ENCODE data around the gene SMS.
"Not testable (repeated sequence)": the region's sequence is repeated elsewhere in the genome, so short reads cannot be mapped to it uniquely, and the experiment has no call there.

Gene SMS

DNA sequence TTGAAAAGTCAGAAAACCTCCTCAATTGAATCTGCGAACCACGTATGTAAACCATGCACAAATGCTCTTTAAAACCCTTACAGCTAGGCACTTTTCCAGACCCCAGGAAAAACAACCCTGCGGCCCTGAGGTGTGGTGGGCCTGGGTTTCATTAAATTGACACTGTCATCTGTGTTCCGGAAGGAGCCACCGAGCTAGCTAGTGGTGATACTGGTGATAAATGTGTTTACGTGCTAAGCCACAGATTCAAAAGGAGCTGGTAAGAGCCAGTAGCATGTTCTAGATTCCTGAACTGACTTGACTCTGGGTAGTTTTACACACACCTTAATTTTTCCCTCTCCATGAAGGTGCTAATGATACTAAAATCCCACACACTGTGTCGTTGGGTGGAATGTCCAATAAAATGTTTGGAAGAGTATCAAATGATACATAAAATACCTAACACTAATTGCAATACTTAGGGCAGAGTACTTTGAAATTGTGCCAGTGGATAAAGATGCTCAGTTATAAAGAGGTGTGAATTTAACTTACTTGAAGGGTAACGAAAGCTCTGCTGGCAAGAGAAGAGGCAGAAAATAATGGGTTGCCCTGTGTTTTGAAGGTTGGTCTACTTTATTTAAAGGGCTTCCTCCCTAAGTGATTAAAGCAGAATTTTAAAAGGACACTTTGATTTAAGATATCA, 8.5 kb downstream of the SMS start:
- no peak for DNase-seq
- in situ Hi-C loops (cut with MboI; ENCODE audit: low pct_unique_long_range_greater_than_20kb, low sequenced_read_pairs) = no loop called here

DNA sequence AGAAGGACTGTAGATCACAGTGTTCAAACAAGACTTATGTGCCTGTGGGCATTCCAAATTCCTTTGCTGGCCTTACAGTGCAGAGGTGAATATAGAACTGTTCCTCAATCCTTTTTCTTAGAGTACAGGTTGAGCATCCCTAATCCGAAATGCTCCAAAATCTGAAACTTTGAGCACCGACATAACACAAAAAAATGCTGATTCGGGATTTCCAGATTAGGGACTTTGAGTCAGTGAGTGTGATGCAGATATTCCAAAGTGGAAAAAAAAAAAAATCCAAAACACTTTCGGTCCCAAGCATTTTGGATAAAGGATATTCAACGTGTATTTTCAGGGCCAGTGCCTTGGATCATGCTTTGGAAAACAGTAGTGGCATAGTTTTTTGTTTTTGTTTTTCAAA, 9.2 kb downstream of the SMS start:
- DNase-seq = no peak
- in situ Hi-C loops (cut with MboI; ENCODE audit: low pct_unique_long_range_greater_than_20kb, low sequenced_read_pairs) = no loop called here

- in situ Hi-C loops (cut with MboI; ENCODE audit: low pct_unique_long_range_greater_than_20kb, low sequenced_read_pairs); DNase-seq: not testable (repeated sequence)
Observed at GRCh38 chrX:21950557-21950956, 10.0 kb downstream of the SMS start.

DNA sequence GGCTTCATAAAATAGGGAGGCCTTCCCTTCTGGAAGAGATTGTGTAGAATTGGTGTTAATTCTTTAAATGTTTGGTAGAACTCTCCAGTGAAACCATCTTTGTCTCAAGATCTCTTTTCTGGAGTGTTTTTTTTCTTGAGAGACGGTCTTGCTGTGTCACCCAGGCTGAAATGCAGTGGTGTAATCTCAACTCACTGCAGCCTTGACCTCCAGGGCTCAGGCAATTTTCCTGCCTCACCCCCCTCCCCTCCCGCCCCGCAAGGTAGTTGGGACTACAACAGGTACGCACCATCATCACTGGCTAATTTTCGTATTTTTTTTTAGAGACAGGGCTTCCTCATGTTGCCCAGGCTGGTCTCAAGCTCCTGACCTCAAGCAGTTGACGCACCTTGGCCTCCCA, 12.1 kb downstream of the SMS start:
- in situ Hi-C loops (cut with MboI; ENCODE audit: low pct_unique_long_range_greater_than_20kb, low sequenced_read_pairs) = no loop called here

GRCh38 chrX:21953195-21953830, 12.8 kb downstream of the SMS start:
- DNase-seq; in situ Hi-C loops (cut with MboI; ENCODE audit: low pct_unique_long_range_greater_than_20kb, low sequenced_read_pairs): not testable (repeated sequence)

More for the DNA sequence above, 12.1 kb downstream of the SMS start:
- no peak for DNase-seq

DNA sequence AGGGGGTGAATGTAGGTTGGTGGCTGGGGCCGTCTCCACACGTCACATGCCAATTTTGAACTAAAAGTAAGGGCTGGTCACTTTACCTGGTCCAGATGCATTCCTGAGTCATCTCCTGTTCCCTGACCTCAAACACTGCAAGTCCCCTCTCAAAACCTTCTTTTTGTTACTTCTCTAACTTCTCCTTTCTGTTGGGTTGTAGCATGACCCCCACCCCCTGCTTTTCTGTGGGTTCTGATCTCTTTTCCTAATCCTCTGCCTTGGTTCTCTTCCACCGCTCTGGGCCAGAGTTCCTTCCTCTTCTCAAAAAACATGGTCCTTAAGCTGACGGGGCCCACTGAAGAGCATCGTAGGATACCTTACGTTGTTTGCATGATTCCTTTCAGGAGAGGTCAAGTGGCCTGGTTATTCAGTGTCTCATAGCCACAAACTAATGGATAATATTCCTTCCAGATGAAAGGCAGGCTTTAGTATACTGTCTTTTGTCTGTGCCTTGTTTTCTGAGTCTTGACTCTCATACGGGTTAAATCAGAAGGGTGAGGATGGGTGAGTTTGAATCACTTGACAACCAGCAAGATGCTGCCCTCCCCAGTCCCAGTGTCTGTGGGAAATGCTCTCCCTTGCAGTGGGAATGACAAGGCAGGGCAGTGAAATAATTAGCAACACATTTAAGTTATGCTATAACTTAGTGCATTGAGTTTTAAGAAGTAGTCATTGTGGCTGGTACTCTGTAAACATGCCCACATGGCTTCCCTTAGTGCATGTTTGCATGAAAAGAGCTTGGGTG, 15.1 kb downstream of the SMS start:
- peak; percentile 92 for DNase-seq
- in situ Hi-C loops (cut with MboI; ENCODE audit: low pct_unique_long_range_greater_than_20kb, low sequenced_read_pairs) = no loop called here

GRCh38 chrX:21956783-21957182, 16.3 kb downstream of the SMS start:
- no peak for DNase-seq
- in situ Hi-C loops (cut with MboI; ENCODE audit: low pct_unique_long_range_greater_than_20kb, low sequenced_read_pairs) = no loop called here

GRCh38 chrX:21958187-21958586, 17.7 kb downstream of the SMS start:
- no peak for DNase-seq
- in situ Hi-C loops (cut with MboI; ENCODE audit: low pct_unique_long_range_greater_than_20kb, low sequenced_read_pairs) = no loop called here

GRCh38 chrX:21958916-21959315, 18.4 kb downstream of the SMS start:
- in situ Hi-C loops (cut with MboI; ENCODE audit: low pct_unique_long_range_greater_than_20kb, low sequenced_read_pairs) = no loop called here
- no peak for DNase-seq

DNA sequence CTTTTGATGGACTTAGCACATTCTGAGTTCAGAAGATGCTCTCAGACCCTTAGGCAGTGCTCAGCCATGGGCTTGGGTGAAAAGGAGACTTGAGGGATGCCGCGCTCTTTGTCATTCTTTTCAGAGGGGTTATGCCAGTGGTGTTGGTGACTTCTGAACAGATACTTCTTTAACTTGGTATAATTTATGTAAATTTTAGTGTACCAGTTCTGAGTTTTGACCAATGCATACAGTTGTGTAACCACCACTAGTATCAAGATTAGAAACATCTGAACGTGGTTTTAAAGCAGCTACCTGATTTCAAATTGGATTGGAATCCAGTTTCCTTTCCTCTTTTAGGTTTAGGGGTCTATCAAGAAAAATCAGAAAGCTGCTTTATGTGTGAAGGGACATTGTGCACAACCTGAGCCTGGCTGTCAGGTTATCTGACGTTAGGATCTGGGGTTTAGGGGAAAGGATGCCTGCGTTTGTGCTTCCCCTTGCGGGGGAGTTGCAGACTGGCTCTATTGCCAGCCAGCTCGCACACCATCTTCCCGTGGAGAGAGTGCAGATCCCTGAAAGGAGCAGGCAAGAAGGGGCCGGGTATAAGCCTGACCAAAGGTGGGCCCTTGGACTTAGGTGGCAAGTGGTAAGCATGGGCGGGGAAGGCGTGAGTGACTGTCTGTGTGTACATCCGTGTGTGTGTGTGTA, 19.0 kb downstream of the SMS start:
- in situ Hi-C loops (cut with MboI; ENCODE audit: low pct_unique_long_range_greater_than_20kb, low sequenced_read_pairs) = no loop called here

DNA sequence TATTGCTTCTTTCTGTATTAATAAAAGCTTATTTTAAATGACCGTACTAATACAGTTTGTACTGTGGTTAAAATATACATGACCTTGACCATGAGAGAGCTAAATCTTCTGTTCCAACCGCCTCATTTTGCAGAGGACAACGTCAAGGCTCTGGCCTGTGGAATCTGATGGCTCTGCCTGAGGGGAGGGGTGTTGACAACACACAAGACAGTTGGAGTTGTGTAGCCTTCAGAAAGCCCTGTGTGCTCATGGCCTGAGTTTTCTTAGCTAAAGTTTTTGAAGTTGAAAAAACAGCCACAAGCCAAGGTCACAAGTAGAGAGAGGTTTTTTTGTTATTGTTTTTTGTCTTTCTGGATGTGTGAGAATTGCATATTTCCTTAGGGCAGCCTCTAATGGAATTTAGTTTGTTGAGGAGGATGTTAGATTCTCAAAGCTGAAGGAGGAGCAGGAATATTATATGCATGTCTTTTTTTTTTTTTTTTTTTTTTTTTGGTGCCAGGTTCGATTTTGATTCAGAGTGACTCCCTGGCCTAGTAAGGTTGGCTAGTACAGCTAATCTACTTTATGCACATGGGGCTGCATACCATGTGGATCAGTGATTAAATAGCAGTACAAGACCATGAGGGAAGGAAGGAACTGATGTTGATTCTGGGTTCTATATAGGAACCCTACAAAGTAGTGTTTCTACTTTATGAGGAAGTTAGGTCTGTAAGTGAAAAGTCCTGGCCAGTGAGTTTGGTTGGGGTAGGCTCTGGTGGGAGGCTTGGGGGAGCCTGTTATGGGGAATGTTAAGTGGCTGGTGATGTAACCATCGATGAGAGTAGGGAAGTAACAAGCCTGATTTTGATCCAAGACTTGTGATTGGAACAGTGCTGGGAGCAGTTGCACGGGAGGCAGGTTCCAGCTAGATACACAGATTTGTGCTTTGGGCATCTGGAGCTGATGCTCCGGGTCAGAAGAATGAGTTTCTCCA, 20.3 kb downstream of the SMS start:
- peak; percentile 68 for DNase-seq
- in situ Hi-C loops (cut with MboI; ENCODE audit: low pct_unique_long_range_greater_than_20kb, low sequenced_read_pairs) = no loop called here

More for the DNA sequence above, 19.0 kb downstream of the SMS start:
- DNase-seq = peak; percentile 60

GRCh38 chrX:21962361-21962760, 21.9 kb downstream of the SMS start:
- in situ Hi-C loops (cut with MboI; ENCODE audit: low pct_unique_long_range_greater_than_20kb, low sequenced_read_pairs) = no loop called here

GRCh38 chrX:21963269-21963668, 22.8 kb downstream of the SMS start:
- no peak for DNase-seq
- in situ Hi-C loops (cut with MboI; ENCODE audit: low pct_unique_long_range_greater_than_20kb, low sequenced_read_pairs) = no loop called here

More at GRCh38 chrX:21962361-21962760, 21.9 kb downstream of the SMS start:
- no peak for DNase-seq

GRCh38 chrX:21963731-21964405, 23.4 kb downstream of the SMS start:
- in situ Hi-C loops (cut with MboI; ENCODE audit: low pct_unique_long_range_greater_than_20kb, low sequenced_read_pairs) = no loop called here
- DNase-seq = no peak

GRCh38 chrX:21966866-21967265, 26.4 kb downstream of the SMS start:
- DNase-seq = no peak
- in situ Hi-C loops (cut with MboI; ENCODE audit: low pct_unique_long_range_greater_than_20kb, low sequenced_read_pairs) = no loop called here

DNA sequence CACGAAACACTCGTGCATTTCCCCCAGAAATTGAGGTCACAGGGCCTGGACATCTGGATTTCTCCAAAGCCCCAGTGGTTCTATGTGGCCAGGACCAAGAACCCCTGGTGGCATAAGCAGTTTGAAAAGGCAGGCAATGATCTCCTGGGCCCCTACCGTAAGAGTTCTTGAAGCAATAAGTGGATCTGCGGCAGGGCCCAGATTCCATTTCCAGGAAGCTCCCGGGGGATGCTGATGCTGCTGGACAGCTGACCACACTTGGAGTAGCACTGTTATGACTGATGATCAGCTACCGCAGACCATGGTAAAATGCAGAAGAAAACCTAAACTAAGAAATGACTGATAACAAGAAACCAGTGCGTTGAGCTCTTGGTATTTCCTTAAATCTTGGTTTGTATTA, 27.8 kb downstream of the SMS start:
- in situ Hi-C loops (cut with MboI; ENCODE audit: low pct_unique_long_range_greater_than_20kb, low sequenced_read_pairs) = no loop called here

GRCh38 chrX:21970326-21970725, 29.8 kb downstream of the SMS start:
- no peak for DNase-seq
- in situ Hi-C loops (cut with MboI; ENCODE audit: low pct_unique_long_range_greater_than_20kb, low sequenced_read_pairs) = no loop called here

More for the DNA sequence above, 27.8 kb downstream of the SMS start:
- DNase-seq = no peak

- no peak for DNase-seq
- in situ Hi-C loops (cut with MboI; ENCODE audit: low pct_unique_long_range_greater_than_20kb, low sequenced_read_pairs) = no loop called here
Observed at GRCh38 chrX:21972046-21972445, 31.5 kb downstream of the SMS start.

Measured in KBM-7 (cell line).